Kidney epithelial cell (primary cell): Measurements from ENCODE around the gene FLT4. TPM values are rescaled to one million over a fixed set of nuclear protein-coding genes. Genes with fewer than 3 reads are reported as not detected.
"Not testable (repeated sequence)": the region's sequence is repeated elsewhere in the genome, so short reads cannot be mapped to it uniquely, and the experiment has no call there.

Experiments
- DNase-seq: peaks from one replicate; pipeline ENCODE4 v3.0.0-alpha.2; 2010; ENCODE audit warnings: low read depth
- H3K27me3 ChIP-seq: 2 replicates; pipeline ENCODE4 v1.6.0; 2011; ENCODE audit warnings: low read length; ENCODE audit not compliant: control insufficient read depth, insufficient read depth
- H3K36me3 ChIP-seq: 2 replicates; pipeline ENCODE4 v1.5.1; 2011; ENCODE audit warnings: low read length; ENCODE audit not compliant: control insufficient read depth, insufficient read depth
- H3K4me3 ChIP-seq: 2 replicates; pipeline ENCODE4 v1.5.1; 2011; ENCODE audit warnings: low read depth, mild to moderate bottlenecking, control low read depth, low read length
- CTCF ChIP-seq: IDR thresholded peaks from 2 replicates; pipeline ENCODE4 v1.5.1; 2011; ENCODE audit warnings: mild to moderate bottlenecking, moderate library complexity, low read length, control low read depth, inconsistent platforms; ENCODE audit not compliant: insufficient read depth, poor library complexity, severe bottlenecking
- total RNA-seq: library from RNA; depleted of rRNA; stranded (reverse); fragments of >200 nt; gene quantifications from 2 replicates; pipeline ENCODE4 v1.2.3, GENCODE V29; 2015

The FLT4 gene
- total RNA-seq, 1 donor from 2014 or later, result 1.1 TPM

GRCh38 chr5:180682560-180682959, 33.2 kb upstream of the FLT4 start:
- H3K36me3 ChIP-seq, result no peaks in the 10 kb centered on the region
- no peak for TF ChIP-seq CTCF
- peaks cover 4% of the 10 kb centered on the region for H3K27me3 ChIP-seq
- no peak overlapping the region for H3K4me3 ChIP-seq
- DNase-seq, result no peak

- not testable (repeated sequence) for H3K4me3 ChIP-seq, H3K36me3 ChIP-seq, DNase-seq, H3K27me3 ChIP-seq
Measured at GRCh38 chr5:180682008-180682407, 32.6 kb upstream of the FLT4 start.

- not testable (repeated sequence) for DNase-seq, H3K36me3 ChIP-seq, H3K4me3 ChIP-seq
- peaks cover 15% of the 10 kb centered on the region for H3K27me3 ChIP-seq
Measured at GRCh38 chr5:180678319-180678718, 28.9 kb upstream of the FLT4 start.

GRCh38 chr5:180675036-180675635, 25.7 kb upstream of the FLT4 start:
- Histone ChIP-seq H3K36me3 (no peaks in the 10 kb centered on the region), H3K27me3 (peaks cover 18% of the 10 kb centered on the region), H3K4me3 (no peak overlapping the region)
- DNase-seq, result no peak
- no peak for TF ChIP-seq CTCF

GRCh38 chr5:180674090-180674475, 24.7 kb upstream of the FLT4 start:
- H3K36me3 ChIP-seq, H3K4me3 ChIP-seq, DNase-seq: not testable (repeated sequence)
- peaks cover 18% of the 10 kb centered on the region for H3K27me3 ChIP-seq

GRCh38 chr5:180673371-180674089, 24.1 kb upstream of the FLT4 start:
- DNase-seq, result no peak
- H3K4me3 ChIP-seq, result no peak overlapping the region

GRCh38 chr5:180671958-180672524, 22.6 kb upstream of the FLT4 start:
- not testable (repeated sequence) for DNase-seq, H3K36me3 ChIP-seq, H3K4me3 ChIP-seq
- H3K27me3 ChIP-seq, result peaks cover 22% of the 10 kb centered on the region

More at GRCh38 chr5:180673371-180674089, 24.1 kb upstream of the FLT4 start:
- no peaks in the 10 kb centered on the region for H3K36me3 ChIP-seq
- TF ChIP-seq CTCF, result no peak
- H3K27me3 ChIP-seq, result peaks cover 22% of the 10 kb centered on the region
